Raji (cell line): ENCODE measurements around the gene CHIT1.

Experiments
- POLR2A ChIP-seq: IDR thresholded peaks from 2 replicates; pipeline ENCODE4 v1.6.1; 2011; ENCODE audit warnings: low read depth, low read length, control low read depth; ENCODE audit not compliant: insufficient read depth

Gene CHIT1

GRCh38 chr1:203223012-203223775 is 6.3 kb downstream of the CHIT1 start:
- TF ChIP-seq POLR2A: no peak

- TF ChIP-seq POLR2A: no peak
Measured at GRCh38 chr1:203219934-203220333, 9.5 kb downstream of the CHIT1 start.

GRCh38 chr1:203219171-203219570 is 10.3 kb downstream of the CHIT1 start:
- TF ChIP-seq POLR2A: no peak

- TF ChIP-seq POLR2A: no peak
Measured at GRCh38 chr1:203217668-203218067, 11.8 kb downstream of the CHIT1 start.

GRCh38 chr1:203217139-203217655 is 12.3 kb downstream of the CHIT1 start:
- TF ChIP-seq POLR2A: no peak

- no peak for TF ChIP-seq POLR2A
Measured at GRCh38 chr1:203216274-203217138, 13.0 kb downstream of the CHIT1 start.

GRCh38 chr1:203215573-203215972 is 13.9 kb downstream of the CHIT1 start:
- no peak for TF ChIP-seq POLR2A

GRCh38 chr1:203214871-203215270 is 14.6 kb downstream of the CHIT1 start:
- no peak for TF ChIP-seq POLR2A

- TF ChIP-seq POLR2A: no peak
Measured at GRCh38 chr1:203213126-203213525, 16.3 kb downstream of the CHIT1 start.

GRCh38 chr1:203211812-203212211 is 17.7 kb downstream of the CHIT1 start:
- no peak for TF ChIP-seq POLR2A

GRCh38 chr1:203210988-203211387 is 18.5 kb downstream of the CHIT1 start:
- TF ChIP-seq POLR2A: no peak

- no peak for TF ChIP-seq POLR2A
Measured at GRCh38 chr1:203210350-203210749, 19.1 kb downstream of the CHIT1 start.

- no peak for TF ChIP-seq POLR2A
Measured at GRCh38 chr1:203208181-203208580, 21.3 kb downstream of the CHIT1 start.

GRCh38 chr1:203207751-203208150 is 21.7 kb downstream of the CHIT1 start:
- TF ChIP-seq POLR2A: no peak

- TF ChIP-seq POLR2A: no peak
Measured at GRCh38 chr1:203206129-203206687, 23.3 kb downstream of the CHIT1 start.
